ENCODE results near the gene TAC4.

- TF ChIP-seq POLR2A (conservative IDR thresholded peaks at IDR 0.05): no peak
- no peak for TF ChIP-seq CC2D1A (IDR thresholded peaks at IDR 0.05)
- TF ChIP-seq MXD1 (CRISPR knock-in tag; IDR thresholded peaks at IDR 0.05; ENCODE audit: borderline replicate concordance, poor library complexity, severe bottlenecking): no peak
- no peak for TF ChIP-seq ZNF639 (CRISPR knock-in tag; conservative IDR thresholded peaks at IDR 0.05 in 1 of 2, IDR thresholded peaks at IDR 0.05 in 1 of 2)
- no peak for TF ChIP-seq TSHZ1 (CRISPR knock-in tag; IDR thresholded peaks at IDR 0.05)
- no peak for TF ChIP-seq ZNF121 (CRISPR knock-in tag; conservative IDR thresholded peaks at IDR 0.05)
- no peak for TF ChIP-seq ARNT (IDR thresholded peaks at IDR 0.05)
- no peak for TF ChIP-seq HOMEZ (CRISPR knock-in tag; IDR thresholded peaks at IDR 0.05)
- TF ChIP-seq ZNF511 (CRISPR knock-in tag; IDR thresholded peaks at IDR 0.05): no peak
- no peak for TF ChIP-seq ZBTB33 (CRISPR knock-in tag; IDR thresholded peaks at IDR 0.05)
- TF ChIP-seq POLR2G (IDR thresholded peaks at IDR 0.05; ENCODE audit: low read depth, low read length): no peak
- no peak for TF ChIP-seq SMC3 (conservative IDR thresholded peaks at IDR 0.05; ENCODE audit: insufficient read depth, low read depth, low read length)
- TF ChIP-seq ZNF444 (CRISPR knock-in tag; IDR thresholded peaks at IDR 0.05): no peak
- TF ChIP-seq GABPA (tag; conservative IDR thresholded peaks at IDR 0.05; ENCODE audit: low read depth): no peak
Measured at GRCh38 chr17:49858796-49859195, 10.9 kb upstream of the TAC4 start.

Data from K562 (cell line).